ENCODE results near the gene ROMO1.
"Not testable (repeated sequence)": the region's sequence is repeated elsewhere in the genome, so short reads cannot be mapped to it uniquely, and the experiment has no call there.

GRCh38 chr20:35723652-35724320 lies 24.6 kb downstream of the ROMO1 start:
- not testable (repeated sequence) for TF ChIP-seq CTCF (IDR thresholded peaks at IDR 0.05); RFX5 (IDR thresholded peaks at IDR 0.05); JUN (IDR thresholded peaks at IDR 0.05); MAX (IDR thresholded peaks at IDR 0.05); REST (IDR thresholded peaks at IDR 0.05); POLR2A (IDR thresholded peaks at IDR 0.05; ENCODE audit: low read length)

Data from A549 (cell line).